Measurements from ENCODE around the gene HYAL3. TPM values are rescaled to one million over a fixed set of nuclear protein-coding genes. Genes with fewer than 3 reads are reported as not detected.
A peak's percentile ranks its signal among the peaks of the same experiment; 100 is the strongest.

The HYAL3 gene
- total and polyA plus RNA-seq, 2 of the 13 experiments (the other 11 are each of a cell fraction or from before 2014, with no cell fraction given), result 5.5 to 10.4 TPM

GRCh38 chr3:50245831-50246516 is 53.2 kb downstream of the HYAL3 start (continued):
- TF ChIP-seq ZNF687 (CRISPR knock-in tag; IDR thresholded peaks at IDR 0.05) (peak; percentile 81), NR2F6 (IDR thresholded peaks at IDR 0.05) (no peak), NR2F6 (CRISPR knock-in tag; IDR thresholded peaks at IDR 0.05) (no peak; the same call in 1 of the 2 replicates), REXO4 (CRISPR knock-in tag; IDR thresholded peaks at IDR 0.05; ENCODE audit: borderline replicate concordance) (no peak), ATF7-NPFF (CRISPR knock-in tag; IDR thresholded peaks at IDR 0.05; ENCODE audit: low read depth) (no peak), TBX2 (CRISPR knock-in tag; IDR thresholded peaks at IDR 0.05; ENCODE audit: borderline replicate concordance) (peak; percentile 47; the same call in 1 of the 2 replicates), ZNF776 (CRISPR knock-in tag; IDR thresholded peaks at IDR 0.05) (peak; percentile 84), ZNF781 (CRISPR knock-in tag; IDR thresholded peaks at IDR 0.05; ENCODE audit: borderline replicate concordance, not compliant biosample characterization) (peak; percentile 87), ZMYM3 (CRISPR knock-in tag; IDR thresholded peaks at IDR 0.05) (peak; percentile 25; the same call in 1 of the 2 replicates), AGO1 (IDR thresholded peaks at IDR 0.05; ENCODE audit: low read depth, low read length, poor library complexity, severe bottlenecking) (no peak), TCF7L2 (IDR thresholded peaks at IDR 0.05; ENCODE audit: low read depth, low read length) (no peak), RBAK (CRISPR knock-in tag; IDR thresholded peaks at IDR 0.05) (0 out of 2 replicates have a peak, but pooled peaks have one; percentile 46), ZBTB42 (CRISPR knock-in tag; IDR thresholded peaks at IDR 0.05) (no peak), NR2F1 (CRISPR knock-in tag; IDR thresholded peaks at IDR 0.05) (no peak), MAX (IDR thresholded peaks at IDR 0.05) (no peak), ZBTB8A (CRISPR knock-in tag; IDR thresholded peaks at IDR 0.05; ENCODE audit: borderline replicate concordance, low read depth) (no peak), ZUFSP (CRISPR knock-in tag; IDR thresholded peaks at IDR 0.05; ENCODE audit: borderline replicate concordance) (no peak), RFX3 (CRISPR knock-in tag; IDR thresholded peaks at IDR 0.05) (0 out of 2 replicates have a peak, but pooled peaks have one; percentile 11), NCOA5 (CRISPR knock-in tag; IDR thresholded peaks at IDR 0.05) (no peak), KDM4B (CRISPR knock-in tag; IDR thresholded peaks at IDR 0.05) (0 out of 2 replicates have a peak, but pooled peaks have one; percentile 51), KDM5B (CRISPR knock-in tag; IDR thresholded peaks at IDR 0.05; ENCODE audit: borderline replicate concordance) (peak; percentile 43; the same call in 1 of the 2 replicates), ZNF282 (IDR thresholded peaks at IDR 0.05; ENCODE audit: partially characterized antibody) (no peak), ZMYM4 (CRISPR knock-in tag; IDR thresholded peaks at IDR 0.05) (no peak), ZNF713 (CRISPR knock-in tag; IDR thresholded peaks at IDR 0.05) (no peak), NONO (IDR thresholded peaks at IDR 0.05) (no peak), NONO (CRISPR knock-in tag; conservative IDR thresholded peaks at IDR 0.05) (peak; percentile 65; the same call in 1 of the 2 replicates)
